H1 (cell line): ENCODE data around the gene ZNF683. TPM values are rescaled to one million over a fixed set of nuclear protein-coding genes. Genes with fewer than 3 reads are reported as not detected.

Experiments
- CTCF ChIA-PET: fragments of 300-600 bp; sonication (Branson Sonifier 250); formaldehyde crosslinking; loops from one replicate; lab custom pipeline; 2021; ENCODE audit not compliant: partially characterized antibody; lab: Charles Lee
- POLR2A ChIA-PET: fragments of 300-600 bp; sonication (Branson Sonifier 250); formaldehyde crosslinking; loops from one replicate; lab custom pipeline; 2021; ENCODE audit warnings: inconsistent platforms; ENCODE audit not compliant: partially characterized antibody; lab: Charles Lee
- DNase-seq, 2 experiments: peaks; one replicate each; pipeline versions ENCODE4 v3.0.0 to v3.0.0-alpha.2; 2010 to 2022; ENCODE audit warnings: low spot score in 2 of 2, low read depth in 1 of 2, mixed read lengths in 1 of 2
- FAIRE-seq: peaks from 2 replicates; lab custom pipeline; 2011; peaks lifted over from hg19 to GRCh38; lab: Jason Lieb, UNC
- H2AFZ ChIP-seq: 2 replicates; pipeline ENCODE4 v1.8.1; 2012; ENCODE audit warnings: low read length, inconsistent platforms
- H2AK5ac ChIP-seq: 2 replicates; pipeline ENCODE4 v1.6.1; 2013; ENCODE audit warnings: low read depth, low read length
- H2BK120ac ChIP-seq: replicated peaks from 2 replicates; pipeline ENCODE3; 2013; ENCODE audit warnings: low read depth, low read length, inconsistent platforms
- H2BK12ac ChIP-seq: 2 replicates; pipeline ENCODE4 v1.6.1; 2013; ENCODE audit warnings: low read depth, low read length
- H2BK15ac ChIP-seq: 2 replicates; pipeline ENCODE4 v1.6.1; 2013; ENCODE audit warnings: low read length
- H2BK20ac ChIP-seq: 2 replicates; pipeline ENCODE4 v1.6.1; 2013; ENCODE audit warnings: low read length
- H2BK5ac ChIP-seq: 2 replicates; pipeline ENCODE4 v1.6.1; 2013; ENCODE audit warnings: low read depth, low read length
- H3K14ac ChIP-seq: 2 replicates; pipeline ENCODE4 v1.6.1; 2013; ENCODE audit warnings: inconsistent platforms; ENCODE audit not compliant: insufficient read length
- H3K18ac ChIP-seq: 2 replicates; pipeline ENCODE4 v1.6.1; 2013; ENCODE audit warnings: low read length; ENCODE audit errors: extremely low read depth
- H3K23ac ChIP-seq: 2 replicates; pipeline ENCODE4 v1.6.1; 2013; ENCODE audit warnings: inconsistent platforms; ENCODE audit not compliant: insufficient read length
- H3K23me2 ChIP-seq: 2 replicates; pipeline ENCODE4 v1.6.1; 2013; ENCODE audit warnings: low read depth, low read length
- H3K27ac ChIP-seq: 2 replicates; pipeline ENCODE4 v1.6.1; 2011; ENCODE audit warnings: low read depth, low read length, inconsistent platforms
- H3K27me3 ChIP-seq, 4 experiments: replicated peaks in 1 of 4; 1 replicate in 1 of 4; 2 replicates in 3 of 4; pipeline versions ENCODE4 v1.6.1 to v1.8.1; 2011 to 2013; ENCODE audit warnings: low read length in 3 of 4, mild to moderate bottlenecking in 3 of 4, inconsistent platforms in 2 of 4, mixed read lengths in 2 of 4, moderate library complexity in 1 of 4; ENCODE audit not compliant: control insufficient read depth in 3 of 4, insufficient read depth in 3 of 4; ENCODE audit errors: extremely low read depth in 1 of 4
- H3K36me3 ChIP-seq, 4 experiments: 2 replicates each; pipeline versions ENCODE4 v1.6.1 to v1.8.1; 2011 to 2013; ENCODE audit warnings: mild to moderate bottlenecking in 4 of 4, low read length in 3 of 4, moderate library complexity in 2 of 4, control low read depth in 1 of 4, inconsistent platforms in 1 of 4; ENCODE audit not compliant: insufficient read depth in 4 of 4, control insufficient read depth in 2 of 4
- H3K4ac ChIP-seq: replicated peaks from 2 replicates; pipeline ENCODE3; 2013; ENCODE audit warnings: low read length, low read depth, mixed read lengths, inconsistent platforms; ENCODE audit not compliant: insufficient read length
- H3K4me1 ChIP-seq, 4 experiments: replicated peaks in 1 of 4; 1 replicate in 1 of 4; 2 replicates in 3 of 4; pipeline versions ENCODE4 v1.6.1 to v1.8.1; 2011 to 2013; ENCODE audit warnings: low read length in 3 of 4, inconsistent platforms in 2 of 4, mixed read lengths in 1 of 4; ENCODE audit not compliant: insufficient read depth in 4 of 4, control insufficient read depth in 3 of 4
- H3K4me2 ChIP-seq, 2 experiments: 2 replicates each; pipeline versions ENCODE4 v1.6.1 to v1.8.1; 2011 to 2013; ENCODE audit warnings: low read depth in 2 of 2, low read length in 2 of 2, control low read depth in 1 of 2, inconsistent platforms in 1 of 2, mild to moderate bottlenecking in 1 of 2; ENCODE audit not compliant: insufficient read depth in 1 of 2
- H3K4me3 ChIP-seq, 4 experiments: fragments of 200-600, 300-600 bp in 1 of 4; sonication (generic), shearing (Covaris generic), sonication (Bioruptor Twin) in 1 of 4; 2 replicates each; pipeline versions ENCODE4 v1.5.1 to v1.8.1; 2011 to 2016; ENCODE audit warnings: low read length in 4 of 4, low read depth in 3 of 4, control low read depth in 2 of 4, inconsistent platforms in 2 of 4, mild to moderate bottlenecking in 2 of 4, mixed read lengths in 1 of 4, moderate library complexity in 1 of 4; ENCODE audit not compliant: insufficient read depth in 2 of 4; ENCODE audit errors: extremely low read depth in 1 of 4
- H3K56ac ChIP-seq: replicated peaks from 2 replicates; pipeline ENCODE3; 2013; ENCODE audit warnings: low read depth, mild to moderate bottlenecking, mixed read lengths, low read length, inconsistent platforms; ENCODE audit not compliant: insufficient read length
- H3K79me1 ChIP-seq: 2 replicates; pipeline ENCODE4 v1.6.1; 2013; ENCODE audit warnings: low read depth, low read length, control low read depth
- H3K79me2 ChIP-seq, 2 experiments: 2 replicates each; pipeline versions ENCODE4 v1.6.1 to v1.8.1; 2012 to 2013; ENCODE audit warnings: low read length in 2 of 2, mild to moderate bottlenecking in 2 of 2, inconsistent platforms in 1 of 2; ENCODE audit not compliant: insufficient read depth in 2 of 2, control insufficient read depth in 1 of 2
- H3K9ac ChIP-seq, 4 experiments: replicated peaks in 1 of 4; 1 replicate in 1 of 4; 2 replicates in 3 of 4; pipeline versions ENCODE4 v1.6.1 to v1.8.1; 2011 to 2013; ENCODE audit warnings: low read depth in 3 of 4, low read length in 3 of 4, control low read depth in 2 of 4, mild to moderate bottlenecking in 2 of 4, moderate library complexity in 2 of 4, inconsistent platforms in 1 of 4; ENCODE audit errors: extremely low read depth in 1 of 4
- H3K9me3 ChIP-seq, 2 experiments: 2 replicates each; pipeline versions ENCODE4 v1.6.1 to v1.8.1; 2012 to 2013; ENCODE audit warnings: mild to moderate bottlenecking in 2 of 2, moderate library complexity in 2 of 2, control low read depth in 1 of 2, inconsistent platforms in 1 of 2, low read depth in 1 of 2, low read length in 1 of 2, mixed read lengths in 1 of 2; ENCODE audit not compliant: insufficient read depth in 2 of 2
- H4K20me1 ChIP-seq, 2 experiments: replicated peaks in 1 of 2; 2 replicates each; pipeline versions ENCODE3 to v1.8.1; 2011 to 2013; ENCODE audit warnings: inconsistent platforms in 2 of 2, low read length in 2 of 2, mild to moderate bottlenecking in 1 of 2; ENCODE audit not compliant: insufficient read depth in 2 of 2, control insufficient read depth in 1 of 2
- H4K5ac ChIP-seq: 2 replicates; pipeline ENCODE4 v1.6.1; 2013; ENCODE audit warnings: low read length, low read depth, mixed read lengths, inconsistent platforms; ENCODE audit not compliant: insufficient read length
- H4K8ac ChIP-seq: 2 replicates; pipeline ENCODE4 v1.8.0; 2013; ENCODE audit warnings: mild to moderate bottlenecking, moderate library complexity, low read length, inconsistent platforms; ENCODE audit not compliant: insufficient read depth; ENCODE audit errors: extremely low read depth
- H4K91ac ChIP-seq: replicated peaks from 2 replicates; pipeline ENCODE3; 2013; ENCODE audit warnings: low read length, mixed read lengths, inconsistent platforms; ENCODE audit not compliant: insufficient read length
- CHD1 ChIP-seq: IDR thresholded peaks from 2 replicates; pipeline ENCODE4 v1.6.1; 2012; ENCODE audit warnings: low read depth, low read length, improper control_type of control experiment
- CREB1 ChIP-seq: IDR thresholded peaks from 2 replicates; pipeline ENCODE4 v1.6.1; 2012; ENCODE audit warnings: inconsistent platforms
- EZH2 ChIP-seq: fragments of 200-600 bp; sonication (generic); IDR thresholded peaks from 2 replicates; pipeline ENCODE4 v1.7.1; 2012; ENCODE audit warnings: low read depth, mild to moderate bottlenecking, moderate library complexity, low read length, inconsistent platforms; ENCODE audit not compliant: severe bottlenecking
- HDAC6 ChIP-seq: IDR thresholded peaks from one replicate; pipeline ENCODE4 v1.7.1; 2012; ENCODE audit warnings: low read depth, mild to moderate bottlenecking, inconsistent platforms, low read length, moderate library complexity
- JUN ChIP-seq: IDR thresholded peaks from 2 replicates; pipeline ENCODE4 v1.6.1; 2011; ENCODE audit warnings: low read depth, mild to moderate bottlenecking, improper control_type of control experiment, low read length
- KDM1A ChIP-seq: fragments of 200-600, 300-600 bp; sonication (generic); IDR thresholded peaks from 2 replicates; pipeline ENCODE4 v1.7.1; 2016; ENCODE audit warnings: mild to moderate bottlenecking, low read length, borderline replicate concordance
- RFX5 ChIP-seq: IDR thresholded peaks from 2 replicates; pipeline ENCODE4 v1.6.1; 2011; ENCODE audit warnings: low read depth, low read length, improper control_type of control experiment, borderline replicate concordance
- RNF2 ChIP-seq: fragments of 200-900, 300-1000 bp; sonication (generic); IDR thresholded peaks from 2 replicates; pipeline ENCODE4 v1.7.1; 2016; ENCODE audit warnings: borderline replicate concordance, low read depth, mild to moderate bottlenecking, antibody characterized with exemption, low read length; ENCODE audit not compliant: poor library complexity, severe bottlenecking; ENCODE audit errors: missing control alignments
- SIX5 ChIP-seq: IDR thresholded peaks from 2 replicates; pipeline ENCODE4 v1.6.1; 2011; ENCODE audit warnings: mild to moderate bottlenecking, low read depth, low read length
- TAF7 ChIP-seq: optimal IDR thresholded peaks from 2 replicates; pipeline ENCODE3; 2011; ENCODE audit warnings: low read depth, mild to moderate bottlenecking, inconsistent platforms, low read length, moderate library complexity, borderline replicate concordance
- TBP ChIP-seq: IDR thresholded peaks from 2 replicates; pipeline ENCODE4 v1.6.1; 2011; ENCODE audit warnings: low read depth, low read length, improper control_type of control experiment
- WGBS, 2 experiments: shearing (Covaris generic) in 1 of 2; methylation state at CpG; one replicate each; pipeline versions ENCODE4 v1.1.6 to v1.1.7; 2013 to 2015; ENCODE audit warnings: low lambda C conversion rate in 2 of 2, mixed read lengths in 2 of 2, inconsistent platforms in 1 of 2, low coverage in 1 of 2, missing lambda C conversion rate in 1 of 2; ENCODE audit not compliant: insufficient replicate concordance in 2 of 2, insufficient coverage in 1 of 2, insufficient read length in 1 of 2; ENCODE audit errors: extremely low coverage in 1 of 2, missing lambda C conversion rate in 1 of 2; 5-methylcytosine and 5-hydroxymethylcytosine counted together
- polyA plus RNA-seq, 7 experiments: library from polyadenylated mRNA; depleted of rRNA in 3 of 7; stranded (reverse) in 5 of 7; unstranded in 2 of 7; fragments of >200 nt in 5 of 7; fragments of 200-250 nt in 2 of 7; gene quantifications; 1 replicate in 5 of 7; 2 replicates in 1 of 7; 4 replicates in 1 of 7; pipeline versions ENCODE4 v1.2.1 to v1.2.3, GENCODE V29; 2011 to 2013; ENCODE audit warnings: missing spikeins in 2 of 7, mixed read lengths in 2 of 7
- total RNA-seq: library from RNA; stranded (reverse); fragmentation: NEBNext Ultra II Directional; extraction: Animal tissue kit (Norgen Biotek cat#: 25700); gene quantifications from 2 replicates; pipeline ENCODE4 v1.2.1, GENCODE V29; 2021
- TF ChIP-seq, protein P1 (sequence below): IDR thresholded peaks from 2 replicates; pipeline ENCODE4 v1.6.1; 2012; ENCODE audit warnings: inconsistent platforms

ZNF683 gene
- total and polyA plus RNA-seq, 2 of the 8 experiments (the other 6 are each of a cell fraction or from before 2014, with no cell fraction given): not detected

GRCh38 chr1:26357121-26357602, 15.4 kb downstream of the ZNF683 start:
- Histone ChIP-seq H3K27ac (no peak overlapping the region), H3K27me3 (peaks cover 0 to 10% (median 10%) of the 10 kb centered on the region in 4 experiments; a peak in 4 of 7 replicates), H3K36me3 (no peaks in the 10 kb centered on the region), H3K79me2 (no peaks in the 10 kb centered on the region), H3K18ac (no peak overlapping the region), H3K9me3 (no peaks in the 10 kb centered on the region), H2AFZ (no peak overlapping the region), H2BK20ac (0 out of 2 replicates have a peak overlapping the region, but pooled peaks have one; percentile 36), H3K4me2 (no peak overlapping the region; a peak in 1 of 4 replicates), H4K91ac (no peak overlapping the region), H2BK12ac (no peak overlapping the region), H3K23ac (no peak overlapping the region), H2BK5ac (no peak overlapping the region), H3K4ac (no peak overlapping the region), H3K4me1 (peaks cover 6 to 27% (median 19%) of the 10 kb centered on the region in 4 experiments), H2BK120ac (no peak overlapping the region), H4K5ac (no peak overlapping the region), H3K14ac (no peak overlapping the region), H3K4me3 (no peak overlapping the region), H3K56ac (no peak overlapping the region), H2BK15ac (no peak overlapping the region), H2AK5ac (no peak overlapping the region), H4K20me1 (peaks cover 0 to under 1% of the 10 kb centered on the region in 2 experiments), H3K23me2 (peaks cover 8% of the 10 kb centered on the region; the same call in 1 of the 2 replicates), H3K79me1 (peaks cover 2% of the 10 kb centered on the region; the same call in 1 of the 2 replicates), H4K8ac (no peak overlapping the region), H3K9ac (no peak overlapping the region)
- ChIA-PET POLR2A (interaction anchor here (1.0 kb wide), 1 partner anchor 53 kb away, joined by 4 read pairs; the partner anchor contains the start of gene LIN28A), CTCF (interaction anchor here (1.1 to 14.1 kb wide), 7 partner anchors 13 to 74 kb away, joined by 3 to 297 read pairs (median 5); partner anchors contain the start of gene SH3BGRL3)
- DNase-seq (no peak), FAIRE-seq (no peak)
- 81% methylated on average over 8 of the region's 10 CpGs; no CpG with 5 or more reads in 1 of the 2 experiments for WGBS, 2 experiments
- TF ChIP-seq JUN (no peak), RNF2 (no peak), HDAC6 (no peak), CHD1 (no peak), TAF7 (no peak), KDM1A (no peak), EZH2 (no peak), RFX5 (no peak), CREB1 (no peak), TBP (no peak), SIX5 (no peak)
- TF ChIP-seq, protein P1, sequence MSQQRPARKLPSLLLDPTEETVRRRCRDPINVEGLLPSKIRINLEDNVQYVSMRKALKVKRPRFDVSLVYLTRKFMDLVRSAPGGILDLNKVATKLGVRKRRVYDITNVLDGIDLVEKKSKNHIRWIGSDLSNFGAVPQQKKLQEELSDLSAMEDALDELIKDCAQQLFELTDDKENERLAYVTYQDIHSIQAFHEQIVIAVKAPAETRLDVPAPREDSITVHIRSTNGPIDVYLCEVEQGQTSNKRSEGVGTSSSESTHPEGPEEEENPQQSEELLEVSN: no peak
